NCI-H1436 treated with DMSO at 0.1 percent for 48 hours (cell line): ENCODE measurements around the gene CGNL1.

Experiments used
- DNase-seq: peaks from one replicate; lab custom pipeline; 2025; lab: John Stamatoyannopoulos, UW

Gene CGNL1

GRCh38 chr15:57598346-57598745 is 222.0 kb downstream of the CGNL1 start:
- no peak for DNase-seq

- no peak for DNase-seq
These were observed 223.0 kb downstream of the CGNL1 start for GRCh38 chr15:57599296-57599810.

DNA sequence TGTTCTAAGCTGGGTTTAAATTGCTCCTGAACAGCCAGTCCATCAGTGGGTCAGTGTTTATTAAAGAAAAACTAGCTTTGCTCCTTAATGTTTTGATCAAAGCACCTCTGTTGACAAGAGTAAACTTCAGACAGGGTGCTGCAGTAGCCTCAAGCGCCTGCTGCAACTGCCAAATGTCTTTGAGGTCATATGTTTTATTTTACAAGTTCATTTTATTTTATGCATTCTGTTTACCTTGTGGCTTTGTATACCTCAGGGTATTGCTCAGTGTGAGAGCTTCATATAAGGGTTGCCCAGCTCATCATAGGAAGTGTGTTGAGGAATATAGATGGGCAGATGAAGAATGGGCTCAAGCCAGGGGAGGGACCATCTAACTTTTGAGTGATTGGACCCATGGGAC is 223.9 kb downstream of the CGNL1 start:
- DNase-seq = no peak
